GM21786 (cell line): ENCODE measurements around the gene FAM236D.
"Not testable (repeated sequence)": the region's sequence is repeated elsewhere in the genome, so short reads cannot be mapped to it uniquely, and the experiment has no call there.

Experiments used
- ATAC-seq: cut with Tn5 transposase; IDR thresholded peaks from one replicate; pipeline ENCODE4 v1.9.1; 2021; ENCODE audit not compliant: unreplicated experiment

The FAM236D gene

DNA sequence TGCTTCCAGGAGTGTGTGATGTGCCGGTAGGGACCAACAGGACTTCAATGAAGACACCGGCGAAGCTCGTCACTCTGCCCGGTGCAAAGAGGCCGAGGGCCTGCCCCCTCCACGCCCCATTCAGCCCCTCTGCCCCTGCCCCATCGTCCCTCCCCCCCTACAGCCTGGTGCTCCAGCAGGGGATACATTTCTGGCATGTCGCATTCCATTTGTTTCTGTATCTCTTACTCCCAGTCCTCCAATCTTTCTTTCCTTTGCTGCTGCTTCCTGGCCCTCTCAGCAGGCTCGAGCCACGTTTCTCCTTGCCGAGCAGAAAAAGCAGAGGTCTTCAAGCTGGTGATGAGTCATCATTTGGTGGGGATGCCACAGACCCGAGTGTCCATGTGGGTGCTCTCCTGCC, at the start of gene FAM236D:
FAM236D (minus strand) TSS at position 101 of the 400 bp plus-strand sequence; CDS start at position 1, 100 bp downstream.
- not testable (repeated sequence) for ATAC-seq

DNA sequence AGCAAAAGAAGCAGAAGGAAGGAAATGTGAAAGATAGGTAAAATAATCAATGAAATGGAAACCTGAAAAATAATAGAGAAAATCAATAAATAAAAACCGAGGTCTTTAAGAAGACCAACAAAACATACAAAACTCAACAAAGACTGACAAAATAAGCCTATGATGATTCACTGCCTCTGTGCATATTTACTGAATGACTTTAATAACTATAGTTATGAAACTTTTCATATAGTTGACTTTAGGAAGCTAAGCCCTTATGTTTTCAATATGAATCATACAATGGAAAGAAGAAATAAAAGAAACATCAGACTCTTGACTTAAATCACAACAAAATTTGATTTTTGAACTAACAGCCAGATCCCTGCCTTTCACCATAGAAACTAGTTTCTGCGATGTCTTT, 29.5 kb upstream of the FAM236D start:
- ATAC-seq: not testable (repeated sequence)

DNA sequence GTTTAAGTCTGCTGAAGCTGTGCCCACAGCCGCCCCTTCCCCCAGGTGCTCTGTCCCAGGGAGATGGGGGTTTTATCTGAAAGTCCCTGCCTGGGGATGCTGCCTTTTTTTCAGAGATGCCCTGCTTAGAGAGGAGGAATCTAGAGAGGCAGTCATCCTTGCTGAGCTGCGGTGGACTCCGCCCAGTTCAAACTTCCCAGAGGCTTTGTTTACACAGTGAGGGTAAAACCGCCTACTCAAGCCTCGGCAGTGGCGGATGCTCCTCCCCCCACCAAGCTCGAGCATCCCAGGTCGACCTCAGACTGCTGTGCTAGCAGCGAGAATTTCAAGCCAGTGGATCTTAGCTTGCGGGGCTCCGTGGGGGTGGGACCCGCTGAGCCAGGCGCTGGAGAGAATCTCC, 22.7 kb upstream of the FAM236D start:
- not testable (repeated sequence) for ATAC-seq

- ATAC-seq: not testable (repeated sequence)
Measured at GRCh38 chrX:72790390-72790789, 17.6 kb downstream of the FAM236D start.

GRCh38 chrX:72788142-72788541, 19.9 kb downstream of the FAM236D start:
- not testable (repeated sequence) for ATAC-seq

- ATAC-seq: not testable (repeated sequence)
Measured at GRCh38 chrX:72783964-72784363, 24.0 kb downstream of the FAM236D start.

- not testable (repeated sequence) for ATAC-seq
Measured at GRCh38 chrX:72783365-72783936, 24.6 kb downstream of the FAM236D start.

GRCh38 chrX:72782560-72782959, 25.4 kb downstream of the FAM236D start, which contains the start of gene FAM236B:
TSS of gene FAM236B (minus strand) at chrX:72782660. CDS start at chrX:72782560, 100 bp downstream.
- ATAC-seq: not testable (repeated sequence)

- not testable (repeated sequence) for ATAC-seq
Measured at GRCh38 chrX:72778146-72778545, 29.9 kb downstream of the FAM236D start.

DNA sequence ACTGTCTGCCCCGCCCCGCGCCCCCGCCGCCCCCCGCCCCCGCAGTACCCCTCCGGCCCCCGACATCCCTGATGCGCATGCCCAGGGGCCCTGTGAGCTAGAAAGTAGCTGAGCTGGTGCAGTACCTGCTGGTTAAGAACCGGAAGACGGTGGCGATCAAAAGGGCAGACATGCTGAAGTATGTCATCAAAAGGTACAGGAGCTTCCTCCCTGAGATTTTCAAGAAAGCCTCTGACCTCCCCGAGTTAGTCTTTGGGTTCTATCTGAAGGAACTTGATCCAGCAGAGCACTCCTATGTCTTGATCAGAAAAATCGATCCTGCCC, 30.6 kb downstream of the FAM236D start:
- ATAC-seq: peak; percentile 79

DNA sequence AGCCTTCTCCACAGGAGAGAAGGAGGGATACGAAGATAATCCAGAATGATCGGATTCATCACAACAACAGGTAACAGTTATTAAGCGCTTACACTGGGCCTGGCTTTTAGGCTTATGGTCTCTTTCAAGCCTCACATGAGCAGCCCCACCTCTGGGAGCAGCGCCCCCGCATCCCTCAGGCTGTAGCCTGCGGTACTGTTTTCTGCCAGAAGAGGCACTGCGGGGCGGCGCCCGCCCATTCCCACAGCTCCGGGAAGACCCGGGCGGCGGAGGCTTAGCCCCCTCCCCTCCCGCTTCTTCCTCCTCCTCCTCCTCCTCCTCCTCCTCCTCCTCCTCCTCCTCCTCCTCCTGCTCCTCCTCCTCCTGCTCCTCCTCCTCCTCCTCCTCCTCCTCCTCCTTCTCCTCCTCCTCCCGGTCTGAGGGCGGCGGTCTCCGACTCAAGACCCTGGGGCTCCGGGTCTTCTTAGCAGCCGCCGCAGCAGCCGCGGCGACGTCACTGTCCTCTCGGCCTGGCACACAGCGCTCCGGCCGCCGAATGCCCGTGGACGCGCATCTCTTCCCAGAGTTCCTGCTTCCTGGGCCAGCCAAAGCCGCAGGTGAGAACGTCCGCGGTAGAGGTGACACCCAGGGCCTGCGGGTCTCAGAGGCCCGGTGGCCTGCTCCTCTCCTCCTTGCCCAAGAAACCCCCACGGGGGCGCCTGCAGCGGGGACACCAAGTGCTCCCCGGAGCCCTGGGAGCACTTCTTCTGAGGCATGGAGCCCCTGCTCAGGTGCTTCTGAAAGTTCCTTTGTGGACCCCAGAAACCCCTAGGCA, 31.1 kb downstream of the FAM236D start, which contains the start of gene DMRTC1B:
DMRTC1B (plus strand) TSS at position 238 of the 814 bp plus-strand sequence. CDS start 68,246 bp downstream, outside the sequence.
- ATAC-seq: peak; percentile 80

DNA sequence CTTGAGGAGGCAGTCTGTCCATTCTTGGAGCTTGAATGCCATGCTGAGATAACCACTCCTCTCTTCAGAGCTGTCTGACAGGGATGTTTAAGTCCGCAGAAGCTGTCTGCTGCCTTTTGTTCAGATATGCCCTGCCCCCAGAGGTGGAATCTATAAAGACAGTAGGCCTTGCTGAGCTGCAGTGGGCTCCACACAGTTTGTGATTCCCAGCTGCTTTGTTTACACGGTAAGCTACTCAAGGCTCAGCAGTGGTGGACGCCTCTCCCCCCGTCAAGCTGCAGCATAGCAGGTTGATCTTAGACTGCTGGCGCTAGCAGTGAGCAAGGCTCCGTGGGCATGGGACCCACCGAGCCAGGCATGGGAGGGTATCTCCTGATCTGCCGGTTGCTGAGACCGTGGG, 47.6 kb downstream of the FAM236D start:
- not testable (repeated sequence) for ATAC-seq
